H1 (cell line): ENCODE measurements around the gene CAPN11. TPM values are rescaled to one million over a fixed set of nuclear protein-coding genes. Genes with fewer than 3 reads are reported as not detected.

ENCODE experiments used
- CTCF ChIA-PET: fragments of 300-600 bp; sonication (Branson Sonifier 250); formaldehyde crosslinking; loops from one replicate; lab custom pipeline; 2021; ENCODE audit not compliant: partially characterized antibody; lab: Charles Lee
- POLR2A ChIA-PET: fragments of 300-600 bp; sonication (Branson Sonifier 250); formaldehyde crosslinking; loops from one replicate; lab custom pipeline; 2021; ENCODE audit warnings: inconsistent platforms; ENCODE audit not compliant: partially characterized antibody; lab: Charles Lee
- DNase-seq, 2 experiments: peaks; one replicate each; pipeline versions ENCODE4 v3.0.0 to v3.0.0-alpha.2; 2010 to 2022; ENCODE audit warnings: low spot score in 2 of 2, low read depth in 1 of 2, mixed read lengths in 1 of 2
- FAIRE-seq: peaks from 2 replicates; lab custom pipeline; 2011; peaks lifted over from hg19 to GRCh38; lab: Jason Lieb, UNC
- H2AFZ ChIP-seq: 2 replicates; pipeline ENCODE4 v1.8.1; 2012; ENCODE audit warnings: low read length, inconsistent platforms
- H2AK5ac ChIP-seq: 2 replicates; pipeline ENCODE4 v1.6.1; 2013; ENCODE audit warnings: low read depth, low read length
- H2BK120ac ChIP-seq: replicated peaks from 2 replicates; pipeline ENCODE3; 2013; ENCODE audit warnings: low read depth, low read length, inconsistent platforms
- H2BK12ac ChIP-seq: 2 replicates; pipeline ENCODE4 v1.6.1; 2013; ENCODE audit warnings: low read depth, low read length
- H2BK15ac ChIP-seq: 2 replicates; pipeline ENCODE4 v1.6.1; 2013; ENCODE audit warnings: low read length
- H2BK20ac ChIP-seq: 2 replicates; pipeline ENCODE4 v1.6.1; 2013; ENCODE audit warnings: low read length
- H2BK5ac ChIP-seq: 2 replicates; pipeline ENCODE4 v1.6.1; 2013; ENCODE audit warnings: low read depth, low read length
- H3K14ac ChIP-seq: 2 replicates; pipeline ENCODE4 v1.6.1; 2013; ENCODE audit warnings: inconsistent platforms; ENCODE audit not compliant: insufficient read length
- H3K18ac ChIP-seq: 2 replicates; pipeline ENCODE4 v1.6.1; 2013; ENCODE audit warnings: low read length; ENCODE audit errors: extremely low read depth
- H3K23ac ChIP-seq: 2 replicates; pipeline ENCODE4 v1.6.1; 2013; ENCODE audit warnings: inconsistent platforms; ENCODE audit not compliant: insufficient read length
- H3K23me2 ChIP-seq: 2 replicates; pipeline ENCODE4 v1.6.1; 2013; ENCODE audit warnings: low read depth, low read length
- H3K27ac ChIP-seq: 2 replicates; pipeline ENCODE4 v1.6.1; 2011; ENCODE audit warnings: low read depth, low read length, inconsistent platforms
- H3K27me3 ChIP-seq, 4 experiments: replicated peaks in 1 of 4; 1 replicate in 1 of 4; 2 replicates in 3 of 4; pipeline versions ENCODE4 v1.6.1 to v1.8.1; 2011 to 2013; ENCODE audit warnings: low read length in 3 of 4, mild to moderate bottlenecking in 3 of 4, inconsistent platforms in 2 of 4, mixed read lengths in 2 of 4, moderate library complexity in 1 of 4; ENCODE audit not compliant: control insufficient read depth in 3 of 4, insufficient read depth in 3 of 4; ENCODE audit errors: extremely low read depth in 1 of 4
- H3K36me3 ChIP-seq, 4 experiments: 2 replicates each; pipeline versions ENCODE4 v1.6.1 to v1.8.1; 2011 to 2013; ENCODE audit warnings: mild to moderate bottlenecking in 4 of 4, low read length in 3 of 4, moderate library complexity in 2 of 4, control low read depth in 1 of 4, inconsistent platforms in 1 of 4; ENCODE audit not compliant: insufficient read depth in 4 of 4, control insufficient read depth in 2 of 4
- H3K4ac ChIP-seq: replicated peaks from 2 replicates; pipeline ENCODE3; 2013; ENCODE audit warnings: low read length, low read depth, mixed read lengths, inconsistent platforms; ENCODE audit not compliant: insufficient read length
- H3K4me1 ChIP-seq, 4 experiments: replicated peaks in 1 of 4; 1 replicate in 1 of 4; 2 replicates in 3 of 4; pipeline versions ENCODE4 v1.6.1 to v1.8.1; 2011 to 2013; ENCODE audit warnings: low read length in 3 of 4, inconsistent platforms in 2 of 4, mixed read lengths in 1 of 4; ENCODE audit not compliant: insufficient read depth in 4 of 4, control insufficient read depth in 3 of 4
- H3K4me2 ChIP-seq, 2 experiments: 2 replicates each; pipeline versions ENCODE4 v1.6.1 to v1.8.1; 2011 to 2013; ENCODE audit warnings: low read depth in 2 of 2, low read length in 2 of 2, control low read depth in 1 of 2, inconsistent platforms in 1 of 2, mild to moderate bottlenecking in 1 of 2; ENCODE audit not compliant: insufficient read depth in 1 of 2
- H3K4me3 ChIP-seq, 4 experiments: fragments of 200-600, 300-600 bp in 1 of 4; sonication (generic), shearing (Covaris generic), sonication (Bioruptor Twin) in 1 of 4; 2 replicates each; pipeline versions ENCODE4 v1.5.1 to v1.8.1; 2011 to 2016; ENCODE audit warnings: low read length in 4 of 4, low read depth in 3 of 4, control low read depth in 2 of 4, inconsistent platforms in 2 of 4, mild to moderate bottlenecking in 2 of 4, mixed read lengths in 1 of 4, moderate library complexity in 1 of 4; ENCODE audit not compliant: insufficient read depth in 2 of 4; ENCODE audit errors: extremely low read depth in 1 of 4
- H3K56ac ChIP-seq: replicated peaks from 2 replicates; pipeline ENCODE3; 2013; ENCODE audit warnings: low read depth, mild to moderate bottlenecking, mixed read lengths, low read length, inconsistent platforms; ENCODE audit not compliant: insufficient read length
- H3K79me1 ChIP-seq: 2 replicates; pipeline ENCODE4 v1.6.1; 2013; ENCODE audit warnings: low read depth, low read length, control low read depth
- H3K79me2 ChIP-seq, 2 experiments: 2 replicates each; pipeline versions ENCODE4 v1.6.1 to v1.8.1; 2012 to 2013; ENCODE audit warnings: low read length in 2 of 2, mild to moderate bottlenecking in 2 of 2, inconsistent platforms in 1 of 2; ENCODE audit not compliant: insufficient read depth in 2 of 2, control insufficient read depth in 1 of 2
- H3K9ac ChIP-seq, 4 experiments: replicated peaks in 1 of 4; 1 replicate in 1 of 4; 2 replicates in 3 of 4; pipeline versions ENCODE4 v1.6.1 to v1.8.1; 2011 to 2013; ENCODE audit warnings: low read depth in 3 of 4, low read length in 3 of 4, control low read depth in 2 of 4, mild to moderate bottlenecking in 2 of 4, moderate library complexity in 2 of 4, inconsistent platforms in 1 of 4; ENCODE audit errors: extremely low read depth in 1 of 4
- H3K9me3 ChIP-seq, 2 experiments: 2 replicates each; pipeline versions ENCODE4 v1.6.1 to v1.8.1; 2012 to 2013; ENCODE audit warnings: mild to moderate bottlenecking in 2 of 2, moderate library complexity in 2 of 2, control low read depth in 1 of 2, inconsistent platforms in 1 of 2, low read depth in 1 of 2, low read length in 1 of 2, mixed read lengths in 1 of 2; ENCODE audit not compliant: insufficient read depth in 2 of 2
- H4K20me1 ChIP-seq, 2 experiments: replicated peaks in 1 of 2; 2 replicates each; pipeline versions ENCODE3 to v1.8.1; 2011 to 2013; ENCODE audit warnings: inconsistent platforms in 2 of 2, low read length in 2 of 2, mild to moderate bottlenecking in 1 of 2; ENCODE audit not compliant: insufficient read depth in 2 of 2, control insufficient read depth in 1 of 2
- H4K5ac ChIP-seq: 2 replicates; pipeline ENCODE4 v1.6.1; 2013; ENCODE audit warnings: low read length, low read depth, mixed read lengths, inconsistent platforms; ENCODE audit not compliant: insufficient read length
- H4K8ac ChIP-seq: 2 replicates; pipeline ENCODE4 v1.8.0; 2013; ENCODE audit warnings: mild to moderate bottlenecking, moderate library complexity, low read length, inconsistent platforms; ENCODE audit not compliant: insufficient read depth; ENCODE audit errors: extremely low read depth
- H4K91ac ChIP-seq: replicated peaks from 2 replicates; pipeline ENCODE3; 2013; ENCODE audit warnings: low read length, mixed read lengths, inconsistent platforms; ENCODE audit not compliant: insufficient read length
- BRCA1 ChIP-seq: IDR thresholded peaks from 2 replicates; pipeline ENCODE4 v1.6.1; 2012; ENCODE audit warnings: low read depth, low read length, improper control_type of control experiment
- CHD2 ChIP-seq: IDR thresholded peaks from 2 replicates; pipeline ENCODE4 v1.6.1; 2012; ENCODE audit warnings: low read length, improper control_type of control experiment
- GABPA ChIP-seq: IDR thresholded peaks from 2 replicates; pipeline ENCODE4 v1.6.1; 2011; ENCODE audit warnings: mild to moderate bottlenecking, low read length, moderate library complexity, borderline replicate concordance; ENCODE audit not compliant: insufficient read depth
- HDAC2 ChIP-seq, 2 experiments: fragments of 300-600 bp in 1 of 2; sonication (generic) in 1 of 2; IDR thresholded peaks; 2 replicates each; pipeline ENCODE4 v1.6.1; 2011 to 2012; ENCODE audit warnings: low read depth in 2 of 2, low read length in 2 of 2, mild to moderate bottlenecking in 2 of 2, moderate library complexity in 2 of 2, borderline replicate concordance in 1 of 2, inconsistent platforms in 1 of 2
- JUND ChIP-seq: IDR thresholded peaks from 2 replicates; pipeline ENCODE4 v1.6.1; 2011; ENCODE audit warnings: mild to moderate bottlenecking, improper control_type of control experiment, low read length
- POLR2A ChIP-seq, 2 experiments: IDR thresholded peaks; 1 replicate in 1 of 2; 2 replicates in 1 of 2; pipeline ENCODE4 v1.6.1; 2011; ENCODE audit warnings: low read depth in 2 of 2, low read length in 2 of 2, mild to moderate bottlenecking in 2 of 2; ENCODE audit errors: control extremely low read depth in 1 of 2
- RFX5 ChIP-seq: IDR thresholded peaks from 2 replicates; pipeline ENCODE4 v1.6.1; 2011; ENCODE audit warnings: low read depth, low read length, improper control_type of control experiment, borderline replicate concordance
- SIRT6 ChIP-seq: IDR thresholded peaks from one replicate; pipeline ENCODE4 v1.7.1; 2012; ENCODE audit warnings: low read length, inconsistent platforms
- SP1 ChIP-seq: IDR thresholded peaks from 2 replicates; pipeline ENCODE4 v1.6.1; 2011; ENCODE audit warnings: low read depth, low read length
- SUZ12 ChIP-seq: fragments of 200-600 bp; sonication (generic); IDR thresholded peaks from 2 replicates; pipeline ENCODE4 v1.6.1; 2012; ENCODE audit warnings: mild to moderate bottlenecking, inconsistent platforms, low read length, moderate library complexity, mixed read lengths
- YY1 ChIP-seq: IDR thresholded peaks from 2 replicates; pipeline ENCODE4 v1.6.1; 2011; ENCODE audit warnings: low read depth, mild to moderate bottlenecking, low read length
- WGBS, 2 experiments: shearing (Covaris generic) in 1 of 2; methylation state at CpG; one replicate each; pipeline versions ENCODE4 v1.1.6 to v1.1.7; 2013 to 2015; ENCODE audit warnings: low lambda C conversion rate in 2 of 2, mixed read lengths in 2 of 2, inconsistent platforms in 1 of 2, low coverage in 1 of 2, missing lambda C conversion rate in 1 of 2; ENCODE audit not compliant: insufficient replicate concordance in 2 of 2, insufficient coverage in 1 of 2, insufficient read length in 1 of 2; ENCODE audit errors: extremely low coverage in 1 of 2, missing lambda C conversion rate in 1 of 2; 5-methylcytosine and 5-hydroxymethylcytosine counted together
- polyA plus RNA-seq, 7 experiments: library from polyadenylated mRNA; depleted of rRNA in 3 of 7; stranded (reverse) in 5 of 7; unstranded in 2 of 7; fragments of >200 nt in 5 of 7; fragments of 200-250 nt in 2 of 7; gene quantifications; 1 replicate in 5 of 7; 2 replicates in 1 of 7; 4 replicates in 1 of 7; pipeline versions ENCODE4 v1.2.1 to v1.2.3, GENCODE V29; 2011 to 2013; ENCODE audit warnings: missing spikeins in 2 of 7, mixed read lengths in 2 of 7
- total RNA-seq: library from RNA; stranded (reverse); fragmentation: NEBNext Ultra II Directional; extraction: Animal tissue kit (Norgen Biotek cat#: 25700); gene quantifications from 2 replicates; pipeline ENCODE4 v1.2.1, GENCODE V29; 2021

Gene CAPN11
- total and polyA plus RNA-seq, 2 of the 8 experiments (the other 6 are each of a cell fraction or from before 2014, with no cell fraction given): 0.95 to 0.97 TPM

- no peak overlapping the region for H2BK12ac ChIP-seq
- no peaks in the 10 kb centered on the region for H3K9me3 ChIP-seq
- H3K23me2 ChIP-seq: peaks cover 12% of the 10 kb centered on the region
- H3K79me1 ChIP-seq: peaks cover 29% of the 10 kb centered on the region
- H3K27ac ChIP-seq: no peak overlapping the region
- H2BK5ac ChIP-seq: no peak overlapping the region
- H3K23ac ChIP-seq: no peak overlapping the region
- ChIA-PET POLR2A (interaction anchor here (1.1 to 21.0 kb wide), 10 partner anchors 8 to 75 kb away, joined by 3 to 477 read pairs (median 6); partner anchors contain the start of genes HSP90AB1 and SLC35B2), CTCF (interaction anchor here (0.8 to 19.4 kb wide), 16 partner anchors 8 to 132 kb away, joined by 3 to 287 read pairs (median 4); partner anchors contain the start of gene SLC35B2)
- no peaks in the 10 kb centered on the region for H3K27me3 ChIP-seq
- no peak overlapping the region; the same call in 1 of the 2 replicates for H4K8ac ChIP-seq
- H4K20me1 ChIP-seq: peaks cover 30 to 45% of the 10 kb centered on the region in 2 experiments
- H3K36me3 ChIP-seq: peaks cover 24 to 48% (median 40%) of the 10 kb centered on the region in 4 experiments
- peaks cover 10 to 48% of the 10 kb centered on the region in 2 experiments; a peak in 3 of 4 replicates for H3K79me2 ChIP-seq
- H3K4me2 ChIP-seq: no peak overlapping the region
- no peak overlapping the region for H4K91ac ChIP-seq
- FAIRE-seq: no peak
- no peak overlapping the region for H3K18ac ChIP-seq
- H2AFZ ChIP-seq: no peak overlapping the region
- peaks cover 9 to 28% (median 23%) of the 10 kb centered on the region in 4 experiments for H3K4me1 ChIP-seq
- 90% methylated on average over 6 of the region's 6 CpGs; no CpG with 5 or more reads in 1 of the 2 experiments for WGBS, 2 experiments
- TF ChIP-seq HDAC2 (IDR thresholded peaks at IDR 0.05; ENCODE audit: borderline replicate concordance in 1 of 2, low read depth in 2 of 2, low read length in 2 of 2): no peak
- TF ChIP-seq RFX5: no peak
- no peak for TF ChIP-seq GABPA
- TF ChIP-seq SP1: no peak
- no peak for TF ChIP-seq CHD2
- no peak for TF ChIP-seq POLR2A (IDR thresholded peaks at IDR 0.05; ENCODE audit: control extremely low read depth in 1 of 2, low read depth in 2 of 2, low read length in 2 of 2)
- no peak for TF ChIP-seq JUND
- no peak for TF ChIP-seq SUZ12
- no peak for TF ChIP-seq SIRT6
- no peak for TF ChIP-seq YY1
- TF ChIP-seq BRCA1: no peak
- H3K14ac ChIP-seq: no peak overlapping the region
- H3K9ac ChIP-seq: no peak overlapping the region; a peak in 1 of 7 replicates
- H3K56ac ChIP-seq: no peak overlapping the region
- DNase-seq: no peak
- no peak overlapping the region for H2BK15ac ChIP-seq
- no peak overlapping the region for H2AK5ac ChIP-seq
- H2BK120ac ChIP-seq: no peak overlapping the region
- no peak overlapping the region for H4K5ac ChIP-seq
- no peak overlapping the region for H3K4me3 ChIP-seq
- no peak overlapping the region for H2BK20ac ChIP-seq
- H3K4ac ChIP-seq: no peak overlapping the region
Observed at GRCh38 chr6:44228031-44228430, 69.4 kb downstream of the CAPN11 start.
